AG04449 (cell line): ENCODE data around the gene KREMEN2.
"Not testable (repeated sequence)": the region's sequence is repeated elsewhere in the genome, so short reads cannot be mapped to it uniquely, and the experiment has no call there.

Experiments used
- CTCF ChIA-PET: fragments of 350-600 bp; formaldehyde crosslinking; extraction: SDS; loops from one replicate; lab custom pipeline; 2021; ENCODE audit warnings: antibody characterized with exemption; lab: Yijun Ruan, JAX
- POLR2A ChIA-PET: fragments of 400-600, 350-600 bp; formaldehyde crosslinking; extraction: SDS; loops from one replicate; lab custom pipeline; 2020; ENCODE audit warnings: antibody characterized with exemption, inconsistent platforms; lab: Yijun Ruan, JAX
- DNase-seq: peaks from one replicate; pipeline ENCODE4 v3.0.0-alpha.2; 2010; ENCODE audit warnings: low read depth, low spot score
- H3K4me3 ChIP-seq: 2 replicates; pipeline ENCODE4 v1.5.1; 2011; ENCODE audit warnings: low read depth, mild to moderate bottlenecking, control low read depth, low read length
- TF ChIP-seq, protein P1 (sequence below): IDR thresholded peaks from one replicate; pipeline ENCODE4 v1.5.1; 2011; ENCODE audit warnings: mild to moderate bottlenecking, moderate library complexity, low read length, control low read depth, inconsistent platforms; ENCODE audit not compliant: insufficient read depth; ENCODE audit errors: missing control alignments

The KREMEN2 gene

GRCh38 chr16:2925951-2926649 is 38.0 kb upstream of the KREMEN2 start:
- POLR2A ChIA-PET = interaction anchor here (0.7 kb wide), 1 partner anchor 53 kb away, joined by 3 read pairs; no protein-coding TSS in a partner anchor
- TF ChIP-seq, protein P1, sequence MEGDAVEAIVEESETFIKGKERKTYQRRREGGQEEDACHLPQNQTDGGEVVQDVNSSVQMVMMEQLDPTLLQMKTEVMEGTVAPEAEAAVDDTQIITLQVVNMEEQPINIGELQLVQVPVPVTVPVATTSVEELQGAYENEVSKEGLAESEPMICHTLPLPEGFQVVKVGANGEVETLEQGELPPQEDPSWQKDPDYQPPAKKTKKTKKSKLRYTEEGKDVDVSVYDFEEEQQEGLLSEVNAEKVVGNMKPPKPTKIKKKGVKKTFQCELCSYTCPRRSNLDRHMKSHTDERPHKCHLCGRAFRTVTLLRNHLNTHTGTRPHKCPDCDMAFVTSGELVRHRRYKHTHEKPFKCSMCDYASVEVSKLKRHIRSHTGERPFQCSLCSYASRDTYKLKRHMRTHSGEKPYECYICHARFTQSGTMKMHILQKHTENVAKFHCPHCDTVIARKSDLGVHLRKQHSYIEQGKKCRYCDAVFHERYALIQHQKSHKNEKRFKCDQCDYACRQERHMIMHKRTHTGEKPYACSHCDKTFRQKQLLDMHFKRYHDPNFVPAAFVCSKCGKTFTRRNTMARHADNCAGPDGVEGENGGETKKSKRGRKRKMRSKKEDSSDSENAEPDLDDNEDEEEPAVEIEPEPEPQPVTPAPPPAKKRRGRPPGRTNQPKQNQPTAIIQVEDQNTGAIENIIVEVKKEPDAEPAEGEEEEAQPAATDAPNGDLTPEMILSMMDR = no peak

DNA sequence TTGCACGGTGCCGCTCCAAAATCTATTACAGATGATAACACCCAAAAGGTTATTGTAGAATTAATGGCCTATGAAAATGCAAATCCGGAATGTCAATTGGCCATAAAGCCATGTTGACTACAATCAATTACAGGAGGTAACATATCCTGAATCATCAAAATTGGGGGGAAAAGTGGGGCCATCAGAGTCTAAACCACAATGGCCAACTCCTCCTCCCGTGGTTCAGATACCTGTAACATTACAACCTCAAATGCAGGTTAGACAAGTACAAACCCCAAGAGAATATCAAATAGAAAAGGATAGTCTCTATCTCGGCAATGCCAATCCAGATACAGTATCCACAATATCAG is 37.5 kb upstream of the KREMEN2 start:
- ChIA-PET POLR2A (interaction anchor here (0.7 kb wide), 1 partner anchor 53 kb away, joined by 3 read pairs; no protein-coding TSS in a partner anchor), CTCF (interaction anchor here (0.5 to 18.7 kb wide), 21 partner anchors 8 to 234 kb away, joined by 3 to 396 read pairs (median 6); partner anchors contain the start of genes FLYWCH2 and PKMYT1)
- TF ChIP-seq, protein P1 = no peak
- DNase-seq = no peak
- peak overlapping the region; percentile 24 for H3K4me3 ChIP-seq

More at GRCh38 chr16:2925951-2926649, 38.0 kb upstream of the KREMEN2 start:
- CTCF ChIA-PET = interaction anchor here (0.5 to 18.7 kb wide), 20 partner anchors 9 to 185 kb away, joined by 3 to 396 read pairs (median 6); partner anchors contain the start of genes FLYWCH2 and PKMYT1
- no peak overlapping the region for H3K4me3 ChIP-seq
- DNase-seq = no peak

GRCh38 chr16:2927010-2927646 is 36.9 kb upstream of the KREMEN2 start:
- DNase-seq = no peak
- TF ChIP-seq, protein P1 = peak; percentile 87
- POLR2A ChIA-PET = no interaction called here
- H3K4me3 ChIP-seq = peak overlapping the region; percentile 24
- CTCF ChIA-PET = interaction anchor here (0.5 to 18.7 kb wide), 26 partner anchors 8 to 254 kb away, joined by 3 to 396 read pairs (median 6); partner anchors contain the start of genes FLYWCH2 and PKMYT1

- CTCF ChIA-PET = interaction anchor here (1.3 to 18.7 kb wide), 10 partner anchors 12 to 89 kb away, joined by 4 to 396 read pairs (median 17); partner anchors contain the start of gene FLYWCH2
- not testable (repeated sequence) for DNase-seq
Observed at GRCh38 chr16:2928151-2928550, 35.9 kb upstream of the KREMEN2 start.

DNA sequence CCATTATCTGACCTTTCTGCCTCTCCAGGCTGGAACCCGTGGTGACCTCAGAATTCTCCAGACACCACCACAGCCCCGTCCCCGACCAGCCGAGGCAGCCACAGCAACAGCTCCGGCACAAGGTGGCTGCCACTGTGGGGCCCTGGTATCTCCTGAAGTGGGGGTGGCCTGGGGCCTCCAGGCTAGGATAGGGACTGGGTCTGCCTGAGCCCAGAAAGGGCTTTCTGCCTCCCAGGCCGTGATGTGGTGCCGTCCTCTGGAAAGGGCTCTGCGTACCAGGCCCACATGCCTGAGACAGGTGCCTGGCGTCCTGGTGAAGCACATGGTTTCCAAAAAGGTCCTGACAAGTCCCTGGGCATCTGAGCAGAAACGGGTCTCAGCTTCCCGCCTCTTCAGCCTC is 35.3 kb upstream of the KREMEN2 start:
- CTCF ChIA-PET = interaction anchor here (1.7 to 18.7 kb wide), 5 partner anchors 12 to 56 kb away, joined by 6 to 396 read pairs (median 58); partner anchors contain the start of gene FLYWCH2
- POLR2A ChIA-PET = no interaction called here
- TF ChIP-seq, protein P1 = no peak
- DNase-seq = no peak
- H3K4me3 ChIP-seq = no peak overlapping the region

More at GRCh38 chr16:2928151-2928550, 35.9 kb upstream of the KREMEN2 start:
- H3K4me3 ChIP-seq, POLR2A ChIA-PET: not testable (repeated sequence)

- CTCF ChIA-PET = interaction anchor here (0.6 to 18.7 kb wide), 6 partner anchors 8 to 56 kb away, joined by 3 to 396 read pairs (median 3); partner anchors contain the start of gene FLYWCH2
- DNase-seq = no peak
- TF ChIP-seq, protein P1 = no peak
- H3K4me3 ChIP-seq = no peak overlapping the region
- POLR2A ChIA-PET = no interaction called here
Observed at GRCh38 chr16:2929693-2930092, 34.4 kb upstream of the KREMEN2 start.
